SK-N-SH treated with all-trans-retinoic acid at 6 μM for 48 hours (cell line): ENCODE measurements around the gene PLCL2.

Source experiments
- ARNTL ChIP-seq: fragments of 450-650 bp; formaldehyde crosslinking; IDR thresholded peaks from 2 replicates; pipeline ENCODE4 v1.5.0; 2020; ENCODE audit warnings: low read depth, mild to moderate bottlenecking, moderate library complexity, borderline replicate concordance
- CREB5 ChIP-seq: fragments of 250-450 bp; sonication (Bioruptor Pico); IDR thresholded peaks from 2 replicates; pipeline ENCODE4 v1.5.1; 2020; ENCODE audit warnings: low read depth, mild to moderate bottlenecking, moderate library complexity
- CSDC2 ChIP-seq: fragments of 250-450 bp; sonication (Bioruptor Pico); IDR thresholded peaks from 2 replicates; pipeline ENCODE4 v1.5.0; 2020; ENCODE audit warnings: mild to moderate bottlenecking, moderate library complexity
- OSR1 ChIP-seq: fragments of 250-450 bp; sonication (Bioruptor Pico); IDR thresholded peaks from 2 replicates; pipeline ENCODE4 v1.8.0; 2022; ENCODE audit warnings: moderate library complexity, mild to moderate bottlenecking, inconsistent platforms
- PATZ1 ChIP-seq: fragments of 250-450 bp; sonication (Bioruptor Pico); IDR thresholded peaks from 2 replicates; pipeline ENCODE4 v1.8.0; 2020; ENCODE audit warnings: mild to moderate bottlenecking, moderate library complexity, borderline replicate concordance
- PPARA ChIP-seq: fragments of 250-450 bp; sonication (Bioruptor Pico); IDR thresholded peaks from 2 replicates; pipeline ENCODE4 v1.5.0; 2020; ENCODE audit warnings: mild to moderate bottlenecking, borderline replicate concordance
- TCF4 ChIP-seq: fragments of 250-450 bp; sonication (Bioruptor Pico); IDR thresholded peaks from 2 replicates; pipeline ENCODE4 v1.8.0; 2021; ENCODE audit warnings: mild to moderate bottlenecking, moderate library complexity, borderline replicate concordance
- TOX ChIP-seq: fragments of 250-450 bp; sonication (Bioruptor Pico); IDR thresholded peaks from 2 replicates; pipeline ENCODE4 v1.8.0; 2021; ENCODE audit warnings: mild to moderate bottlenecking, moderate library complexity, borderline replicate concordance
- TSHZ2 ChIP-seq: fragments of 250-450 bp; sonication (Bioruptor Pico); IDR thresholded peaks from 2 replicates; pipeline ENCODE4 v1.5.0; 2020; ENCODE audit warnings: mild to moderate bottlenecking, moderate library complexity
- ZFP3 ChIP-seq: fragments of 250-450 bp; sonication (Bioruptor Pico); IDR thresholded peaks from 2 replicates; pipeline ENCODE4 v1.5.0; 2020; ENCODE audit warnings: mild to moderate bottlenecking, moderate library complexity
- ZNF70 ChIP-seq: fragments of 450-650 bp; formaldehyde crosslinking; IDR thresholded peaks from 2 replicates; pipeline ENCODE4 v1.5.0; 2020; ENCODE audit warnings: mild to moderate bottlenecking, moderate library complexity
- ZNF8 ChIP-seq: fragments of 450-650 bp; formaldehyde crosslinking; IDR thresholded peaks from 2 replicates; pipeline ENCODE4 v1.5.0; 2020; ENCODE audit warnings: mild to moderate bottlenecking, moderate library complexity

GRCh38 chr3:17065881-17066280 is 181.1 kb downstream of the PLCL2 start:
- TF ChIP-seq ZNF70 (no peak), ARNTL (CRISPR knock-in tag) (no peak), ZFP3 (CRISPR knock-in tag) (no peak), TSHZ2 (CRISPR knock-in tag) (no peak), CREB5 (CRISPR knock-in tag) (no peak), PPARA (CRISPR knock-in tag) (no peak), TOX (CRISPR knock-in tag) (no peak), PATZ1 (no peak), ZNF8 (CRISPR knock-in tag) (no peak), TCF4 (CRISPR knock-in tag) (no peak), OSR1 (no peak), CSDC2 (CRISPR knock-in tag) (no peak)
